Stimulated activated naive CD4-positive, alpha-beta T cell treated with Interleukin-2 at 50 U/mL for 16 hours (primary cell): ENCODE measurements around the gene GBP6.
"Not testable (repeated sequence)": the region's sequence is repeated elsewhere in the genome, so short reads cannot be mapped to it uniquely, and the experiment has no call there.

Source experiments
- DNase-seq: peaks from one replicate; lab custom pipeline; 2025; lab: John Stamatoyannopoulos, UW

GBP6 gene, protein sequence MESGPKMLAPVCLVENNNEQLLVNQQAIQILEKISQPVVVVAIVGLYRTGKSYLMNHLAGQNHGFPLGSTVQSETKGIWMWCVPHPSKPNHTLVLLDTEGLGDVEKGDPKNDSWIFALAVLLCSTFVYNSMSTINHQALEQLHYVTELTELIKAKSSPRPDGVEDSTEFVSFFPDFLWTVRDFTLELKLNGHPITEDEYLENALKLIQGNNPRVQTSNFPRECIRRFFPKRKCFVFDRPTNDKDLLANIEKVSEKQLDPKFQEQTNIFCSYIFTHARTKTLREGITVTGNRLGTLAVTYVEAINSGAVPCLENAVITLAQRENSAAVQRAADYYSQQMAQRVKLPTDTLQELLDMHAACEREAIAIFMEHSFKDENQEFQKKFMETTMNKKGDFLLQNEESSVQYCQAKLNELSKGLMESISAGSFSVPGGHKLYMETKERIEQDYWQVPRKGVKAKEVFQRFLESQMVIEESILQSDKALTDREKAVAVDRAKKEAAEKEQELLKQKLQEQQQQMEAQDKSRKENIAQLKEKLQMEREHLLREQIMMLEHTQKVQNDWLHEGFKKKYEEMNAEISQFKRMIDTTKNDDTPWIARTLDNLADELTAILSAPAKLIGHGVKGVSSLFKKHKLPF

GRCh38 chr1:89363638-89364536, at the start of gene GBP6:
GBP6 (plus strand) TSS chr1:89364059; CDS start chr1:89368552, 4,493 bp downstream.
- no peak for DNase-seq

GRCh38 chr1:89322402-89322801, 41.5 kb upstream of the GBP6 start:
- DNase-seq = no peak

- no peak for DNase-seq
Observed at GRCh38 chr1:89331890-89332289, 32.0 kb upstream of the GBP6 start.

DNA sequence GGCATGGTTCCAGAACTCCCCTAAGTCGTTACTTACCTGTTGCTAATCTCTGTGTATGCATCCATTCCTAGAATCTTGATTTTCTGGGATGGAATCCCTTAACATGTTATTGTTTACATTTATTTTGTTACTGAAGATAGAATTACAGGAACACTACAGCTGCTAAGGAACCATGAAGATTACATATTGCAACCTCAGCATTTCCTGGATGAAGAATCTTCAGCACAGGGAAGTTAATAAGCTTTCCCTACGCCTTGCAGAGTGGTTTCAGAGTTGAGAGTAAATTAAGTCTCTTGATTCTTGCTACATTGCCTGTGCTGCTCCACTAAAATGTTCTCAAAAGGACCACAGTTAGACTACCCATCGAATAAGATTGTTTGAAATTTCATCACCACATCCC, 31.4 kb upstream of the GBP6 start:
- DNase-seq = no peak

GRCh38 chr1:89335486-89335885, 28.4 kb upstream of the GBP6 start:
- no peak for DNase-seq

DNA sequence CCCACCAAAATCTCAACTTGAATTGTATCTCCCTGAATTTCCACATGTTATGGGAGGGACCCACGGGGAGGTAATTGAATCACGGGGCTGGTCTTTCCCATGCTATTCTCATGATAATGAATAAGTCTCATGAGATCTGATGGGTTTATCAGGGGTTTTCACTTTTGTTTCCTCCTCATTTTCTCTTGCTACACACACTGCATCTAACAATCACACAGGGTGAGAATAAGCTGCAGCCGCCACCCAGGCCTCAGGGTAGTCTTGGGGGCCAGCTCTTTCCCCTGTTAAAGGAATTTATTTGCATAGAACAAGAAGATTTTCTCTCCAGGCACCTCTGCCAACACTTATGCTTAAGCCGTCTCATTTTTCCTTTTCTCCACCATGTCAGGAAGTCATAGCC, 26.0 kb upstream of the GBP6 start:
- DNase-seq = no peak

DNA sequence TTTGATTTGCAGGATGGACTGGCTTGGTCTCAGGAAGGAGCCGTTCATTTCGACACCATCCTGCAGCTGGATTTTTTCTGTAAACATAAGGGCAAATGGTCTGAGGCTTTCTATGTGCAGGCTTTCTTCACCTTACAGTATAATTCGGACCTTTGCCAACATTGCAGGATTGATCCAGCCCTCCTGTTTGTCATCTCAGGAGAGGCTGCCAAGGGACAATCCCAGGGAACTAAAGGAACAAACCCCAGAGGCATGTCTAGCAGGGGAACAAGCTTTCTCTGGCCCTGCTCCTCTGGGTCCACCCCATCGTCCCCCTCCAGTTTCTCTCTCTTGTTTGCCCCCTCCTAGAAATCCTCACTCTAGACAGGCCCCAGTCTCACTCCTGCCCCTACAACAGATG, 24.8 kb upstream of the GBP6 start:
- DNase-seq = no peak

- not testable (repeated sequence) for DNase-seq
Observed at GRCh38 chr1:89345479-89345878, 18.4 kb upstream of the GBP6 start.

DNA sequence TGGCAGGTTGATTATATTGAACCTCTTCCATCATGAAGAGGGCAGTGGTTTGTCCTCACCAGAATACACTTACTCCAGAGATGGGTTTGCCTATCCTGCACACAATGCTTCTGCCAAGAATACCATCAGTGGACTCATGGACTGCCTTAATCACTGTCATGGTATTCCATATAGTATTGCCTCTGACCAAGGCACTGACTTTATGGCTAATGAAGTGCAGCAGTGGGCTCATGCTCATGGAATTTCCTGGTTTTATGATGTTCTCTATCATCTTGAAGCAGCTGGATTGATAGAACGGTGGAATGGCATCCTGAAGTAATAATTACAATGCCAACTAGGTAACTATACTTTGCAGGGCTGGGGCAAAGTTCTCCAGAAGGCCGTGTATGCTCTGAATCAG, 16.6 kb upstream of the GBP6 start:
- no peak for DNase-seq

DNA sequence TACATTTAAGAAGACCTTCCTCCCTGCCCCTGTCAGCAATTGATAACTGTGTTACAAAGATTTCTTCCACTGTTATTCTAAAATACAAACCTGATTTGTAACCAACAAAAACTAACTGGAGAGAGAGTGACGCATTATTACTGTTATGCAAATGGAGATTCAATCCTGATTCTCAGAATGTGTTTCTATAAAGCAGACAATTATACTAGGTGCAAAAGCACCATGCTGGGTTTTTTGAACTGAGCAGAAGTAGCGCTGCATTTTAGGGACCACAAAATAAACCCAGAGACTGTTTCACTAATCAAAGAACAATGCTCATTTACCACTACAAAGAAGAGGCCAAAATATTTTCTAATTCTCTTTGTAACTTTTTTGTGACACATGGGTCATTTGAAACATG, 13.6 kb upstream of the GBP6 start:
- DNase-seq = no peak

DNA sequence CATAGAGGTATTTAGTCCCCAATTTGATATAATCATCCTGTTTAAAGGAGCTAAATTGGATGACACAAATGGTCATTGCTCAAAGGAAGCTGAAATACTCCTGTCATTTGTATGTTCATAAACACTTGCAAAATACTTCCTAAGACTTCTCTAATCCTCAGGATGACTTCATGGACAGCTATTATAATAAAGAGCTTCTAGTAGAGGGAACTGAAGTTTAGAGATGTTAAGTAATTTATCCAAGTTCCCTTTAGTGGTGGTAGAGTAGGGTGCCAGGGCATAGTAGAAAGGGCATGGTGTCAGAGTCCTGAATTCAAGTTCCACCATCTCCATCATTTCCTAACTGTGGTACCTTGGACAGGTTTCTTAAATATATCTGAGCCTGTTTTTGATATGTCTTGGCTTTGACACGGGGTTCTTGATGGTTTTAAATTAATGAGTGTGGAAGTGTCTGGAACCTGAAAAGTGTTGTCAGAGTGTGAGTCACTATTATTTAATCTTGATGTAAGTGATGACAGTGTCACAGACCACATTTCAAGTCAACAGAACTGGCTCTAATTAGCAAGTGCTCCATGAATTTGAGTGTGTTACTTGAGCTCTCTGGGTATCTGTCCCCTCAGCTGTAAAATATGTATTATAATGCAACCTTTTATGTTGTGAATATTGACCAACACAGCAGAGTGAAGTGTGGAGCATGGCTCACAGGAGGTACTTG, 12.1 kb upstream of the GBP6 start:
- DNase-seq = no peak

DNA sequence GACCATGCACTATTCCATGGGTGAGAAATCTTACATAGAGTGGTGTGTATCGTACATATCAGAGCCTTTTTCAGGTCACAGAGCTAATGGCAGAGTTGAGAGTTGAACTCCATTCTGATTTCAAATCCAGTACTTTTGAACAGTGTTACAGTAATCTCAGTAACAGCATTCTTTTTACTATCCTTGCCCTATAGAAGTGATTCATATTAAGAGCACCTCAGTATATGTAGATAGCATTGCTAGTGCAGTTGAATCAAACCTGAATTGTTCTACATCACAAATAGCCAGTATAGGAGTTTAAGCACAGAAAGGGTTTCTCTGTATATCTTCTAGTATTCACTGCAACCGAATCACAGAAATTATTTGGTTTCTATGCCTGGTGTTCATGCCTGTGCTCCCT, 11.4 kb upstream of the GBP6 start:
- DNase-seq = no peak

GRCh38 chr1:89354205-89354604, 9.7 kb upstream of the GBP6 start:
- no peak for DNase-seq

- no peak for DNase-seq
Observed at GRCh38 chr1:89355056-89355455, 8.8 kb upstream of the GBP6 start.

DNA sequence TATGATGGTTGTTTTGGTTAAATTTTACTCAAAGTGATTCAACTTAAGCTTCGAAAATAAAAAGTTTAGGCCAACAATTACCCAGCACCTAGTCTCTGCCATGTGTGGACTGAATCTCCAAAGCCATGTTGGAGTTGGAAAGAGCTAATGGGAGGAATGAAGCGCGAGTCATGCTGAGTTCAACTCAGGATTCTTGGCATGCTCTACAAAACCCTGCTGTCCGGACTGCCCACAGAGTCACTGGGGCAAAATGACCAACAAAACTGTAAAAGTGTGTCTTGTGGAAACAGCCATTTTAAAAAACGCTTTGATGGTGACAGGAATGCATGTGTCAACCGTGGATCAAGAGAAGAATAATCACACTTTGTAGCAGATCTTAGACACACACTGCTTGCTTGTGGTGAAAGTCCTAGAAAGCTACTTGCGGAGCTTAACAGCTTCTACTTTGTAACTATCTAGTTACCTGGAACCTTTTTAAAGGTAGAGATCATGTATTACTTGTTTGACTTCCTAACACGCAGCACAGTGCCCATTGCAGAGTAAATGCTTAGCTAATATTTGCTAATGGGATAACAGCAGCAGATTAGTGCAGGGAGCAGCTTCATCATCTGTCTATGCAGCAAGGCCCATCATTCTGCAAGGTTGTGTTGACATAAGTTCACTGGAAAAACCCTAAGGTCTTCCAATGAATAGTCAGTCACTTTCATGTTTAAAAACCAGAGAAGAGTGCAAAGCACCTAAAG, 7.0 kb upstream of the GBP6 start:
- DNase-seq = no peak

- DNase-seq = peak; percentile 77
Observed at GRCh38 chr1:89358287-89358893, 5.5 kb upstream of the GBP6 start.

- DNase-seq = no peak
Observed at GRCh38 chr1:89360716-89361115, 3.1 kb upstream of the GBP6 start.

- DNase-seq = no peak
Observed at GRCh38 chr1:89361681-89362080, 2.2 kb upstream of the GBP6 start.

DNA sequence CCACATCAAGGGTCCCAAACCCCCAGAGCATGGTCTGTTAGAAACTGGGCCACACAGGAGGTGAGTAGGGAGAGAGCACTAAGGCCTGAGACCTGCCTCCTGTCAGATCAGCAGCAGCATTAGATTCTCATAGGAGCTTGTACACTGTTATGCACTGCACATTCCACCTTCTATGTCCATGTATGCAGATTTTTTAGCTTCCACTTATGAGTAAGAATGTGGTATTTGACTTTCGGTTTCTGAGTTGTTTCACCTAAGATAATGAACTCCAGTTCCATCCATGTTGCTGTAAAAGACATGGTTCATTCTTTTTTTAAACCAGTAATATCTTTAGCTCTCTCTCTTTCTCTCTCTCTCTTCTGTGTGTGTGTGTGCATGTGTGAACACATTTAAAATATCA, 663 bp upstream of the GBP6 start:
- DNase-seq = no peak

DNA sequence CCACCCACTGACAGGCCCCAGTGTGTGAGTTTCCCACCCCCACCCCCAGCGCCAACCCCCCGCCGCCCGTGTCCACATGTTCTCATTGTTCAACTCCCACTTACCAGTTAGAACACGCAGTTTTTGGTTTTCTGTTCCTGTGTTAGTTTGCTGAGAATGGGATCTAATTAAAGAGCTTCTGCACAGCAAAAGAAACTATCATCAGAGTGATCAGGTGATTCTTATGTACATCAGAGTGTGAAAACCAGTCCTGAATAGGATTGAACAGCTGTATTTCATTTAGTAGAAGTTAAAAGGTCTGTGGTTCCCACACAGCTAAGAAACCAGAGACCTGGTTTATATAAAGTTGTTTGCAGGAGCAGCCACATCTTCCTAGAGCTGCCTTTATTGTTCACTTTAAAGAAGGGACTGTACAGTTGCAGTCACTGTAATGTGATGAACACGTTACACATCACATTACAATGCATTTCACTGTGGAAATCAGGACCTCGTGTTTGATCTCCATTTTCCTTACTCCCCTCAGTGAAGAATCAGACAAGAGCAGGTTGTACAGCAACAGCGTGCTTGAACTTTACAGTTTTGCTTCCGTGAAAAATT, 1.2 kb downstream of the GBP6 start:
- no peak for DNase-seq

DNA sequence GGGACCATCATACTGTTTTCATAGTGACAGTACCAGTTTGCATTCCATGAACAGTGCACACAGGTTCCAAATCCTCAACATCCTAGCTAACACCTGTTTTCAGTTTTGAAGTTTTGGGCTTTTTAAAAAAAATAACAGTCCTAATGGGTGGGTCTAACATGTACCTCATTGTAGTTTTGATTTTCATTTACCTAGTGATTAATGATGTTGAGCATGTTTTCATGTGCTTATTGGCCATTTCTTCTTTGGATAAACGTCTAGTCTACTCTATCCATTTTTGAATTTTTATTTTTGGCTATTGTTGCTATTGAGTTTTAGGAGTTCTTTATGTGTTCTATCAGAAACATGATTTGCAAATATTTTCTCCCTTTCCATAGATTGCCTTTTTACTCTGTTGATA, 3.4 kb downstream of the GBP6 start:
- no peak for DNase-seq
